Stimulated activated memory B cell treated with anti-CD40 and anti-IgM and Interleukin-4, amounts not matched to agents 10 μg/mL and 1 μg/mL and 100 μg/mL, for 72 hours (primary cell): ENCODE results near the gene KCNA10.

Source experiments
- ATAC-seq: fragments of 150-1000 bp; cut with Tn5 transposase; 2 replicates; pipeline ENCODE4 v1.10.0; 2021
- H3K27ac Mint-ChIP-seq: one replicate; pipeline ENCODE4 v1.8.0; 2022; ENCODE audit warnings: mild to moderate bottlenecking, mixed read lengths
- H3K27me3 Mint-ChIP-seq: one replicate; pipeline ENCODE4 v1.8.0; 2022; ENCODE audit warnings: mixed read lengths
- H3K36me3 Mint-ChIP-seq: one replicate; pipeline ENCODE4 v1.8.0; 2022; ENCODE audit warnings: mixed read lengths
- H3K4me1 Mint-ChIP-seq: one replicate; pipeline ENCODE4 v1.8.0; 2022; ENCODE audit warnings: mixed read lengths
- H3K4me3 Mint-ChIP-seq: one replicate; pipeline ENCODE4 v1.8.0; 2022; ENCODE audit warnings: mild to moderate bottlenecking, moderate library complexity, mixed read lengths
- H3K9me3 Mint-ChIP-seq: one replicate; pipeline ENCODE4 v1.8.0; 2022; ENCODE audit warnings: mixed read lengths

KCNA10 gene

GRCh38 chr1:110494522-110495406 lies 24.2 kb downstream of the KCNA10 start:
- no peak overlapping the region for H3K4me3 Mint-ChIP-seq
- no peak for ATAC-seq
- H3K36me3 Mint-ChIP-seq = no peaks in the 10 kb centered on the region
- no peak overlapping the region for H3K27ac Mint-ChIP-seq
- H3K27me3 Mint-ChIP-seq = no peaks in the 10 kb centered on the region
- H3K9me3 Mint-ChIP-seq = no peaks in the 10 kb centered on the region
- no peaks in the 10 kb centered on the region for H3K4me1 Mint-ChIP-seq

DNA sequence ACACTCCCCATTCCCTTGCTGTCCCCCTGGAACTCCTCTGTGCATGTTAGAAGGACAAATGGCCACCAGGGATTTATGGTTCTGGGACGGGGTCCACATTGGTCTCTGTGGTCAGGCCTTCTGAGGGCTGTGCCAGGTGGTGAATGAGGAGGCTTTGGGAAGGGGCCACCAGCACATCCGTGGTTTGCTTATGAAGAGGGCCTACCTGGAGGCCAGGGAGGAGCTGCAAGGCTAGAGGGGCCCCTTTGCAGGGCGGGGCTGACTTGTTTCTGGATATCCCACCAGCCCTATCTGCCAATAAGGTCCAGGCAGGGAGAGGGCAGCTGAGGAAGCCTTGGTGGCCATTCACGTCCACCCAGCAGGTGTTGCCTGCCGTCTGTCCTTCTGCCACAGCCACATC lies 24.9 kb downstream of the KCNA10 start:
- Mint-ChIP-seq H3K4me1 (no peaks in the 10 kb centered on the region), H3K9me3 (no peaks in the 10 kb centered on the region)

GRCh38 chr1:110493059-110493699 lies 25.8 kb downstream of the KCNA10 start:
- no peak overlapping the region for H3K27ac Mint-ChIP-seq
- no peaks in the 10 kb centered on the region for H3K9me3 Mint-ChIP-seq
- no peak overlapping the region for H3K4me3 Mint-ChIP-seq
- H3K27me3 Mint-ChIP-seq = no peaks in the 10 kb centered on the region
- H3K4me1 Mint-ChIP-seq = no peaks in the 10 kb centered on the region
- H3K36me3 Mint-ChIP-seq = no peaks in the 10 kb centered on the region
- no peak for ATAC-seq

More for the DNA sequence above, 24.9 kb downstream of the KCNA10 start:
- no peak for ATAC-seq
- no peaks in the 10 kb centered on the region for H3K36me3 Mint-ChIP-seq
- no peak overlapping the region for H3K27ac Mint-ChIP-seq
- H3K4me3 Mint-ChIP-seq = no peak overlapping the region
- H3K27me3 Mint-ChIP-seq = no peaks in the 10 kb centered on the region

GRCh38 chr1:110492573-110492972 lies 26.4 kb downstream of the KCNA10 start:
- H3K4me3 Mint-ChIP-seq = no peak overlapping the region
- no peak for ATAC-seq

DNA sequence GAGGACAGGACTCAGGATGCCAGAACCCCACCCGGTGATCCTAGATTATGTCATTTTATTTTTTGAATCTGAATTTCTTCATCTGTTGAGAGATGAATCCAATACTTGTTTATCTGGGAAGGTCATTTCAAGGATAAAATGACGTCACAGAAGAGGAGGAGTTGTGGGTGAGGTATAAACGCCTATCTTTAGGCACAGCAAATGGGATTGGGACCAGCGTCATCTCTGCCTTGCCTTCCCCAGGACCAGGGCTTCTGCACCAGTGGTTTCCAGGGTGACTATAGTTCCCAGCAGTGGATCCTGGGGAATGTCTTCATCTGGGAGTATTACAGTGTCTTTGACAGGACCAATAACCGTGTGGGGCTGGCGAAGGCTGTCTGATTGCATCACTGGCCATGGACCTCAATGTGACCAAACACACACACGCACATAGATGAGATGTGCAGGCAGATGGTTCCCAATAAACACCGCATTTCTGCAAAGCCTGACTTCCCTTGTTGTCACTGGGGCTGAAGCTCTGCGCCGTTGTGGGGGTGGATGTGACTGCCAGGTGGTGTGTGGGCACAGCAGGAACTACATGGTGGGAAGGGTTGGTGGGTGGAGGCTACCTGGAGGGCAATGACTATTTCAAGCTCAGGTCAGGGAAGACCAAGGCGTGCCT lies 28.1 kb downstream of the KCNA10 start:
- Mint-ChIP-seq H3K27ac (no peak overlapping the region), H3K4me1 (no peaks in the 10 kb centered on the region), H3K4me3 (no peak overlapping the region), H3K27me3 (peaks cover 13% of the 10 kb centered on the region), H3K36me3 (no peaks in the 10 kb centered on the region), H3K9me3 (no peaks in the 10 kb centered on the region)
- no peak for ATAC-seq

More at GRCh38 chr1:110492573-110492972, 26.4 kb downstream of the KCNA10 start:
- Mint-ChIP-seq H3K9me3 (no peaks in the 10 kb centered on the region), H3K27me3 (peaks cover 6% of the 10 kb centered on the region), H3K4me1 (no peaks in the 10 kb centered on the region), H3K27ac (no peak overlapping the region), H3K36me3 (no peaks in the 10 kb centered on the region)

DNA sequence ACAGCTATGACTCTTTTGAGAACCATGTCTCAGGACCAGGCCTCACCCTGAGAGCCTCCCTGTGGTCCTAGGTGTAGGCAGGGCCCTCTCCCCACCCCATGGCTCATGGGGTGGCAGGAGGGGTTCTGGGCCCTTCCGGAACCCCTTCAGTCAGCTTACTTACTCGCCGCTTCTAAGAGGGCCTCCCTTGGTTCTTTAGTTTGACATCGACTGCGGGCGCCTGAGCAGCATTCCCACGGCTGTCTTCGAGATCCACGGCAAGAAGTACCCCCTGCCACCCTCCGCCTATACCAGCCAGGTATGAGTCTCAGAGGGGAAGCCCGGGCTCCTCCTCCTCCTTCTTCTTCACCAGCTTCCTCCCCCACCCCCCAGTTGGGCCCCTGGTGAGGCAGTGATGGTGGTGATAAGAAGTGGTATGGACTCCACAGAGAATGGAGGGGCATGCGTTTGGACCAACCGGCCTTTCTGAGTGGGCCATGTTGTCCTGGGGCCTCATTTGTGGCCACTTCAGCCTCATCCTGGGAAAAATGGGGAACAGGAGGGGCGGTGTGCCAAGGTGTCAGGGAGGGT lies 28.9 kb downstream of the KCNA10 start:
- no peaks in the 10 kb centered on the region for H3K36me3 Mint-ChIP-seq
- H3K4me3 Mint-ChIP-seq = no peak overlapping the region
- no peak overlapping the region for H3K27ac Mint-ChIP-seq
- no peak for ATAC-seq
- H3K27me3 Mint-ChIP-seq = peaks cover 22% of the 10 kb centered on the region
- H3K9me3 Mint-ChIP-seq = no peaks in the 10 kb centered on the region
- no peaks in the 10 kb centered on the region for H3K4me1 Mint-ChIP-seq

GRCh38 chr1:110489406-110489805 lies 29.6 kb downstream of the KCNA10 start:
- H3K9me3 Mint-ChIP-seq = no peaks in the 10 kb centered on the region
- ATAC-seq = no peak
- peaks cover 27% of the 10 kb centered on the region for H3K27me3 Mint-ChIP-seq
- H3K27ac Mint-ChIP-seq = no peak overlapping the region
- no peak overlapping the region for H3K4me3 Mint-ChIP-seq
- no peaks in the 10 kb centered on the region for H3K4me1 Mint-ChIP-seq
- H3K36me3 Mint-ChIP-seq = no peaks in the 10 kb centered on the region

DNA sequence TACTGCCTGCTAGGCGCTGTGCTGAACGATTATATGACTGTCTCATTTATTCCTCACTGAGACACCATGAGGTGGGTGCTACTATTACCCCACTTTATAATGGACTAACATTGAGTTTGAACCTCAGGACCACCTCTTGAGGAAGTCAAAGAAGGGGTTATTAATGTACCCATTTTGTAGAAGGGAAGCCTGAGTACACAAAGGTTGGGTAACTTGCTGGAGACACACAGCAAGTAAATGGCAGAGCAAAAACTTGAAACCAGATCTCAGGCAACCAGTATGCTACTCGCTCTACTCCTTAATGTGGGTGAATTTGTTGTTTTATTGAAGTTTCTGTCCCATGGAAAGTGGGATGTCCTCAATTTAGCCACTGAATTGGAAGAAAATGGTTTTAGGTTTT lies 30.1 kb downstream of the KCNA10 start:
- no peaks in the 10 kb centered on the region for H3K9me3 Mint-ChIP-seq

GRCh38 chr1:110488161-110488560 lies 30.8 kb downstream of the KCNA10 start:
- no peaks in the 10 kb centered on the region for H3K36me3 Mint-ChIP-seq
- no peak overlapping the region for H3K27ac Mint-ChIP-seq
- no peaks in the 10 kb centered on the region for H3K4me1 Mint-ChIP-seq
- peaks cover 40% of the 10 kb centered on the region for H3K27me3 Mint-ChIP-seq
- H3K4me3 Mint-ChIP-seq = no peak overlapping the region
- H3K9me3 Mint-ChIP-seq = no peaks in the 10 kb centered on the region
- no peak for ATAC-seq

More for the DNA sequence above, 30.1 kb downstream of the KCNA10 start:
- Mint-ChIP-seq H3K4me1 (no peaks in the 10 kb centered on the region), H3K27ac (no peak overlapping the region), H3K4me3 (no peak overlapping the region), H3K36me3 (no peaks in the 10 kb centered on the region), H3K27me3 (peaks cover 33% of the 10 kb centered on the region)
- no peak for ATAC-seq

DNA sequence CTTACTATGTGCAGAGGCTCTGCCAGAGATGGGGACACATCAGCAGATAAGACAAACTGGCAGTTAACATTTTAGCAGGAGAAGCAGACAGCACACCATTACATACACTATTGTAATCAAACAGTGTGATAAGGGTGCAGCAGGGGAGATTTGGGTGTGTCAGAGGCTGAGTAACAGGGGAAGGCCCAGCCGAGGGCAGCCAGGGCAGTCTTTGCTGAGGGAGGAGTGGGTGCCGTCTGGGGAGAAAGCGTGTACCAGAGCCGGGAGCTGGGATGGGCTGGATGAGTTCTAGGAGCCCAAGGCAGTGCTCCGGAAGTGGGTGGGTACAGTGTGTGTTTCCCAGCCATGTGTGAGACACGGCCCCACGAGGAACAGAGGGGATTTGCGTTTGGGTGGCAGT lies 31.2 kb downstream of the KCNA10 start:
- Mint-ChIP-seq H3K27me3 (peaks cover 44% of the 10 kb centered on the region), H3K27ac (no peak overlapping the region), H3K36me3 (no peaks in the 10 kb centered on the region), H3K4me3 (no peak overlapping the region), H3K4me1 (no peaks in the 10 kb centered on the region), H3K9me3 (no peaks in the 10 kb centered on the region)
- no peak for ATAC-seq

GRCh38 chr1:110485725-110486124 lies 33.2 kb downstream of the KCNA10 start:
- Mint-ChIP-seq H3K27ac (no peak overlapping the region), H3K27me3 (peaks cover 50% of the 10 kb centered on the region), H3K4me3 (no peak overlapping the region), H3K9me3 (no peaks in the 10 kb centered on the region), H3K4me1 (no peaks in the 10 kb centered on the region), H3K36me3 (no peaks in the 10 kb centered on the region)
- ATAC-seq = no peak

DNA sequence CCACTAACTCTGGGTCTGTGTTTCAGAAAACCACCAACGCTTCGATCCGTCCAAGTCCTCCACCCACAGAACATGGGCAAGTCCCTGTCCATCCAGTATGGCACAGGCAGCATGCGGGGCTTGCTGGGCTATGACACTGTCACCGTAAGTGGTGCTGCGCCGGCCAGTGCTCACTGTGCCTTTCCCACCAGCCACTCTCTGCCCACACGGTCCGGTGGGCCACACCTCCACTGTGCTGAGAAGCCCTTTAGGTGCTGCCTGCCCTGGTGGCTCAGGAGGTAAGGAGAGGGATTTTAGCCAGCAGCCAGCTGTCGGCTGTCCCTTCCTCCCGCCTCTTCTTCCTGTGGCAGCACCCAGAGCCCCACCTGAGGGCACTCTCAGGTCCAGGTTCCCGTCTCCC lies 34.2 kb downstream of the KCNA10 start:
- no peak overlapping the region for H3K4me3 Mint-ChIP-seq
- ATAC-seq = no peak
- H3K9me3 Mint-ChIP-seq = no peaks in the 10 kb centered on the region
- H3K4me1 Mint-ChIP-seq = no peaks in the 10 kb centered on the region
- H3K27me3 Mint-ChIP-seq = peaks cover 54% of the 10 kb centered on the region
- no peaks in the 10 kb centered on the region for H3K36me3 Mint-ChIP-seq
- no peak overlapping the region for H3K27ac Mint-ChIP-seq

DNA sequence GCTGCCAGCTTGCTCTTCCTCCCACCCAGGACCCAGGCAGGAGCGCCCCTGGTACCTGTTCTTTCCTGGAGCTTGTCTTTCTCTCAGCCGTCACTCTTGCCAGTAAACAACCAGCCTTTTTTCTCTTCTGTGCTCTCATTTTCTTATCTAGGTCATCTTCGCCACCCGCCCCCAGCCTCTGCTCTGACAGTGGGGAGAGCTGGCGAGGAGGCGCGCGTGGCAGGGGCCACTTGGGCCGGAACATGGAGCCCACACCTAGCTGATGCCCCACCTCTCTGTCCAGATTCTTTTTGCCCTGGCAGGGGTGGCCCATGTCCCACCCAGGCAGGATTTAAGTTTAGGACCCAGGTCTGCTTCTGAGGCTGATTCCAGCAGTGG lies 35.7 kb downstream of the KCNA10 start:
- no peaks in the 10 kb centered on the region for H3K9me3 Mint-ChIP-seq
- H3K4me3 Mint-ChIP-seq = no peak overlapping the region
- no peak for ATAC-seq
- H3K4me1 Mint-ChIP-seq = no peaks in the 10 kb centered on the region
- peaks cover 61% of the 10 kb centered on the region for H3K27me3 Mint-ChIP-seq
- H3K36me3 Mint-ChIP-seq = no peaks in the 10 kb centered on the region
- no peak overlapping the region for H3K27ac Mint-ChIP-seq

DNA sequence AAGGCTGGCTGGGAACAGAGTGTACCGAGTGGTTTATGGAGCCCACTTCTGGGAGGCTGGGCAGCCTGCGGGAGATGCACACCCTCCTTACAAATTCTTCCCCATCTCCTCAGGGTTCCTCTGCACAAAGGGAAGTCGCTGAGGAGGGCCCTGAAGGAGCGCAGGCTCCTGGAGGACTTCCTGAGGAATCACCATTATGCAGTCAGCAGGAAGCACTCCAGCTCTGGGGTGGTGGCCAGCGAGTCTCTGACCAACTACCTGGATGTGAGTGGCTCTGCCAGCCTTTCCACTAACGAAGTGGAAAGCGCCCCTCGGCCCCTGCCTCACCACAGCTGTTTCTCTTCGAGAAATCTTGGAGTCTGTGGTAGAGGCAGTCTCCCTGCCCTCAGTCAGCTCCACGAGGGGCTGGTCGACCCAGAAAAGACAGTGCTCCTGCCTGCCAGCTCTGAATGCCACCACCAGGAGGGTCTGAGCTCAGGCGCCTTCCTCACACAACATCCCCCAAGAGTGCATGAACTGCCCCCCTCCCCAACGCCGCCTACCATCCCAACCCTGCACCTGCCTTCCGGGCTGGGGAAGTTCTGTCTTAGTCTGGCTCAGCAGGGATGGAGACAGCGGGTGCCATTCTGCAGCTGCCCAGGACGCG lies 36.2 kb downstream of the KCNA10 start:
- H3K36me3 Mint-ChIP-seq = no peaks in the 10 kb centered on the region
- peaks cover 57% of the 10 kb centered on the region for H3K27me3 Mint-ChIP-seq
- H3K4me1 Mint-ChIP-seq = no peaks in the 10 kb centered on the region
- no peaks in the 10 kb centered on the region for H3K9me3 Mint-ChIP-seq
- H3K4me3 Mint-ChIP-seq = no peak overlapping the region
- ATAC-seq = no peak
- H3K27ac Mint-ChIP-seq = no peak overlapping the region
